HepG2 (cell line): ENCODE measurements around the gene CKS2. TPM values are rescaled to one million over a fixed set of nuclear protein-coding genes. Genes with fewer than 3 reads are reported as not detected.

Source experiments
- CEBPZ ChIP-seq: IDR thresholded peaks from 2 replicates; pipeline ENCODE4 v1.6.1; 2012; ENCODE audit warnings: low read length, improper control_type of control experiment
- DRAP1 ChIP-seq: IDR thresholded peaks from 2 replicates; pipeline ENCODE4 v1.6.1; 2016; ENCODE audit warnings: missing genetic modification reagents, missing compliant biosample characterization
- EZH2 ChIP-seq: conservative IDR thresholded peaks from 2 replicates; pipeline ENCODE4 v1.6.1; 2012; ENCODE audit warnings: mild to moderate bottlenecking, low read depth, low read length, moderate library complexity
- FOXJ3 ChIP-seq: sonication (generic); formaldehyde crosslinking; IDR thresholded peaks from 2 replicates; pipeline ENCODE4 v1.4.0; 2020; ENCODE audit warnings: missing genetic modification reagents, mild to moderate bottlenecking, borderline replicate concordance
- MLLT10 ChIP-seq: sonication (generic); formaldehyde crosslinking; IDR thresholded peaks from 2 replicates; pipeline ENCODE4 v1.4.0; 2020; ENCODE audit warnings: missing genetic modification reagents
- MYC ChIP-seq: sonication (generic); formaldehyde crosslinking; IDR thresholded peaks from 2 replicates; pipeline ENCODE4 v1.9.0; 2021; ENCODE audit warnings: missing genetic modification reagents, borderline replicate concordance
- NAIF1 ChIP-seq: sonication (generic); formaldehyde crosslinking; IDR thresholded peaks from 2 replicates; pipeline ENCODE4 v1.5.0; 2020; ENCODE audit warnings: mild to moderate bottlenecking, missing genetic modification reagents, borderline replicate concordance
- PHF21A ChIP-seq: sonication (generic); formaldehyde crosslinking; IDR thresholded peaks from 2 replicates; pipeline ENCODE4 v1.5.0; 2020; ENCODE audit warnings: mild to moderate bottlenecking, missing genetic modification reagents
- SNAPC5 ChIP-seq: sonication (generic); formaldehyde crosslinking; IDR thresholded peaks from 2 replicates; pipeline ENCODE4 v1.8.1; 2023; ENCODE audit warnings: mild to moderate bottlenecking, missing genetic modification reagents, borderline replicate concordance
- ZNF276 ChIP-seq: sonication (generic); formaldehyde crosslinking; IDR thresholded peaks from 2 replicates; pipeline ENCODE4 v1.4.0; 2020; ENCODE audit warnings: mild to moderate bottlenecking, low read depth, missing genetic modification reagents
- ZNF407 ChIP-seq: sonication (generic); formaldehyde crosslinking; IDR thresholded peaks from one replicate; pipeline ENCODE4 v1.5.1; 2020; ENCODE audit warnings: mild to moderate bottlenecking, missing genetic modification reagents; ENCODE audit errors: not compliant biosample characterization
- ZNF460 ChIP-seq: sonication (generic); formaldehyde crosslinking; IDR thresholded peaks from 2 replicates; pipeline ENCODE4 v1.5.1; 2020; ENCODE audit warnings: missing genetic modification reagents, mild to moderate bottlenecking, borderline replicate concordance
- ZNF816 ChIP-seq: sonication (generic); formaldehyde crosslinking; IDR thresholded peaks from 2 replicates; pipeline ENCODE4 v1.8.0; 2022; ENCODE audit warnings: missing genetic modification reagents, mild to moderate bottlenecking, borderline replicate concordance
- polyA plus RNA-seq, 8 experiments: library from polyadenylated mRNA; depleted of rRNA in 3 of 8; stranded (reverse) in 7 of 8; unstranded in 1 of 8; fragments of >200 nt; fragmentation: Illumina TruSeq in 4 of 8; extraction: Trizol in 4 of 8; gene quantifications; 2 replicates each; pipeline versions ENCODE4 v1.2.1 to v1.2.3, GENCODE V29; 2011 to 2016; ENCODE audit warnings: low read depth in 4 of 8, missing spikeins in 1 of 8, mixed read lengths in 1 of 8; ENCODE audit not compliant: insufficient read depth in 1 of 8
- total RNA-seq, 5 experiments: library from RNA; depleted of rRNA; stranded (reverse); fragments of >200 nt; fragmentation: Illumina TruSeq; extraction: Trizol; gene quantifications; 2 replicates each; pipeline ENCODE4 v1.2.3, GENCODE V29; 2016; ENCODE audit warnings: low read depth in 1 of 5

Gene CKS2
- total and polyA plus RNA-seq, 2 of the 13 experiments (the other 11 are each of a cell fraction or from before 2014, with no cell fraction given) = 251 to 317 TPM

- no peak for TF ChIP-seq ZNF276 (CRISPR knock-in tag)
- no peak; the same call in 1 of the 2 replicates for TF ChIP-seq ZNF460
- no peak for TF ChIP-seq EZH2
- TF ChIP-seq ZNF816 (CRISPR knock-in tag) = peak; percentile 65; the same call in 1 of the 2 replicates
- peak; percentile 100 for TF ChIP-seq MYC
- TF ChIP-seq PHF21A = peak; percentile 73
- TF ChIP-seq DRAP1 = peak; percentile 58; the same call in 1 of the 2 replicates
- TF ChIP-seq FOXJ3 (CRISPR knock-in tag) = no peak; the same call in 1 of the 2 replicates
- no peak for TF ChIP-seq NAIF1 (CRISPR knock-in tag)
- 0 out of 2 replicates have a peak, but pooled peaks have one; percentile 41 for TF ChIP-seq SNAPC5
- TF ChIP-seq CEBPZ = no peak
- TF ChIP-seq ZNF407 (CRISPR knock-in tag) = peak; percentile 93
- TF ChIP-seq MLLT10 (CRISPR knock-in tag) = 0 out of 2 replicates have a peak, but pooled peaks have one; percentile 20
Measured at GRCh38 chr9:89318123-89319014, 7.4 kb downstream of the CKS2 start, which contains the start of gene SECISBP2 (continued).
